Natural killer cell (primary cell): ENCODE results near the gene HOXD13. TPM values are rescaled to one million over a fixed set of nuclear protein-coding genes. Genes with fewer than 3 reads are reported as not detected.

Experiments
- ATAC-seq, 3 donors: fragments of 150-1000 bp in 2 of 3; fragments of 200-7000 bp in 1 of 3; cut with Tn5 transposase; 1 replicate in 1 of 3; 2 replicates in 2 of 3; pipeline ENCODE4 v1.10.0; 2021; ENCODE audit warnings: mild to moderate bottlenecking in 2 of 3, moderate library complexity in 2 of 3
- DNase-seq, 2 donors: peaks; one replicate each; pipeline versions ENCODE4 v3.0.0 to v3.0.0-alpha.2; 2013 to 2021; ENCODE audit warnings: mixed read lengths in 1 of 2
- H3K27ac ChIP-seq: one replicate; pipeline ENCODE4 v1.5.1; 2013; ENCODE audit warnings: mild to moderate bottlenecking, low read length
- H3K27me3 ChIP-seq: one replicate; pipeline ENCODE4 v1.6.1; 2013; ENCODE audit warnings: low read length; ENCODE audit not compliant: control insufficient read depth, insufficient read depth
- H3K36me3 ChIP-seq: one replicate; pipeline ENCODE4 v1.6.1; 2013; ENCODE audit warnings: low read length; ENCODE audit not compliant: control insufficient read depth, insufficient read depth
- H3K4me1 ChIP-seq: one replicate; pipeline ENCODE4 v1.6.1; 2013; ENCODE audit warnings: low read length; ENCODE audit not compliant: control insufficient read depth, insufficient read depth
- H3K4me3 ChIP-seq: one replicate; pipeline ENCODE4 v1.5.1; 2013; ENCODE audit warnings: low read length
- H3K9me3 ChIP-seq: one replicate; pipeline ENCODE4 v1.6.1; 2013; ENCODE audit warnings: low read length; ENCODE audit not compliant: control insufficient read depth, insufficient read depth
- H3K27ac Mint-ChIP-seq, 2 donors: one replicate each; pipeline ENCODE4 v1.8.0; 2022; ENCODE audit warnings: mild to moderate bottlenecking in 2 of 2, mixed read lengths in 2 of 2, moderate library complexity in 1 of 2
- H3K27me3 Mint-ChIP-seq, 2 donors: one replicate each; pipeline ENCODE4 v1.8.0; 2022; ENCODE audit warnings: low read depth in 2 of 2, mixed read lengths in 2 of 2
- H3K36me3 Mint-ChIP-seq: one replicate; pipeline ENCODE4 v1.8.0; 2022; ENCODE audit warnings: mixed read lengths
- H3K4me1 Mint-ChIP-seq, 2 donors: one replicate each; pipeline ENCODE4 v1.8.0; 2022; ENCODE audit warnings: mixed read lengths in 2 of 2
- H3K4me3 Mint-ChIP-seq: one replicate; pipeline ENCODE4 v1.8.0; 2022; ENCODE audit warnings: mild to moderate bottlenecking, moderate library complexity, mixed read lengths
- H3K9me3 Mint-ChIP-seq, 2 donors: one replicate each; pipeline ENCODE4 v1.8.0; 2022; ENCODE audit warnings: mixed read lengths in 2 of 2
- WGBS: methylation state at CpG from one replicate; pipeline ENCODE4 v1.1.7; 2013; ENCODE audit warnings: missing lambda C conversion rate; ENCODE audit not compliant: insufficient coverage; 5-methylcytosine and 5-hydroxymethylcytosine counted together
- intact Hi-C: fragments of 100-400 bp; cut with micrococcal nuclease; formaldehyde crosslinking; loops from one replicate; pipeline ENCODE4 v1.14.2; 2022
- total RNA-seq, 4 donors: library from RNA; stranded (reverse); fragments of 120-200 nt in 1 of 4; gene quantifications; one replicate each; pipeline versions ENCODE4 v1.2.3 to v1.2.4, GENCODE V29; 2013 to 2022
- TF ChIP-seq, protein P1 (sequence below): fragments of 200-600 bp; IDR thresholded peaks from one replicate; pipeline ENCODE4 v1.8.0; 2022; ENCODE audit warnings: antibody characterized with exemption

The HOXD13 gene
- total RNA-seq, 3 donors from 2014 or later (not counting 1 experiment from before 2014, with no cell fraction given): not detected

DNA sequence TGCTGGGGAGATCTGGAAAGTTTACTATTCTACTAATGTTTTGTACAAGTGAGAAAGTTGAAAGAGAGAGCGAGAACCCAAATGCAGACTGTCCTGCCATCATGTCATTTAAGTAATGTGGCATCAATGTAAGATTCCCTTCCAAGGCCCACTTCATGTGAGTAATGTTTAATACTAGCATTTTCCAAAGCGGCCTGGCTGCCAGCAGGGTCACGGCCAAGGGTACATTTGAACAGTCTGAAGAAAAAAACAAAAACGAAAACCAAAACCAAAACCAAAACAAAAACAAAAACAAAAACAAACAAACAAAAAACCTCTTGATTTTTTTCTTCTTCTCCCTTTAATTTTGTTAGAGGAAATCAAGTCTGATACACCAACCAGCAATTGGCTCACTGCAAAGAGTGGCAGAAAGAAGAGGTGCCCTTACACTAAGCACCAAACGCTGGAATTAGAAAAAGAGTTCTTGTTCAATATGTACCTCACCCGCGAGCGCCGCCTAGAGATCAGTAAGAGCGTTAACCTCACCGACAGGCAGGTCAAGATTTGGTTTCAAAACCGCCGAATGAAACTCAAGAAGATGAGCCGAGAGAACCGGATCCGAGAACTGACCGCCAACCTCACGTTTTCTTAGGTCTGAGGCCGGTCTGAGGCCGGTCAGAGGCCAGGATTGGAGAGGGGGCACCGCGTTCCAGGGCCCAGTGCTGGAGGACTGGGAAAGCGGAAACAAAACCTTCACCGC is 26.2 kb downstream of the HOXD13 start:
- intact Hi-C loops: no loop called here
- no peaks in the 10 kb centered on the region for H3K36me3 ChIP-seq
- DNase-seq: peak in 1 of 2 donors; percentile 49
- Mint-ChIP-seq H3K36me3 (peaks cover 14% of the 10 kb centered on the region), H3K27ac (no peak overlapping the region), H3K27me3 (peaks cover 67 to 72% of the 10 kb centered on the region in 2 donors), H3K9me3 (peaks cover 2% of the 10 kb centered on the region in 2 donors), H3K4me1 (peaks cover 9 to 11% of the 10 kb centered on the region in 2 donors), H3K4me3 (peak overlapping the region; percentile 28)
- H3K4me3 ChIP-seq: no peak overlapping the region
- H3K27ac ChIP-seq: no peak overlapping the region
- WGBS: 13% methylated on average over 24 of the region's 24 CpGs
- peaks cover 13% of the 10 kb centered on the region for H3K4me1 ChIP-seq
- H3K9me3 ChIP-seq: peaks cover 13% of the 10 kb centered on the region
- peaks cover 87% of the 10 kb centered on the region for H3K27me3 ChIP-seq
- TF ChIP-seq, protein P1, sequence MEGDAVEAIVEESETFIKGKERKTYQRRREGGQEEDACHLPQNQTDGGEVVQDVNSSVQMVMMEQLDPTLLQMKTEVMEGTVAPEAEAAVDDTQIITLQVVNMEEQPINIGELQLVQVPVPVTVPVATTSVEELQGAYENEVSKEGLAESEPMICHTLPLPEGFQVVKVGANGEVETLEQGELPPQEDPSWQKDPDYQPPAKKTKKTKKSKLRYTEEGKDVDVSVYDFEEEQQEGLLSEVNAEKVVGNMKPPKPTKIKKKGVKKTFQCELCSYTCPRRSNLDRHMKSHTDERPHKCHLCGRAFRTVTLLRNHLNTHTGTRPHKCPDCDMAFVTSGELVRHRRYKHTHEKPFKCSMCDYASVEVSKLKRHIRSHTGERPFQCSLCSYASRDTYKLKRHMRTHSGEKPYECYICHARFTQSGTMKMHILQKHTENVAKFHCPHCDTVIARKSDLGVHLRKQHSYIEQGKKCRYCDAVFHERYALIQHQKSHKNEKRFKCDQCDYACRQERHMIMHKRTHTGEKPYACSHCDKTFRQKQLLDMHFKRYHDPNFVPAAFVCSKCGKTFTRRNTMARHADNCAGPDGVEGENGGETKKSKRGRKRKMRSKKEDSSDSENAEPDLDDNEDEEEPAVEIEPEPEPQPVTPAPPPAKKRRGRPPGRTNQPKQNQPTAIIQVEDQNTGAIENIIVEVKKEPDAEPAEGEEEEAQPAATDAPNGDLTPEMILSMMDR: no peak
- ATAC-seq: no peak

DNA sequence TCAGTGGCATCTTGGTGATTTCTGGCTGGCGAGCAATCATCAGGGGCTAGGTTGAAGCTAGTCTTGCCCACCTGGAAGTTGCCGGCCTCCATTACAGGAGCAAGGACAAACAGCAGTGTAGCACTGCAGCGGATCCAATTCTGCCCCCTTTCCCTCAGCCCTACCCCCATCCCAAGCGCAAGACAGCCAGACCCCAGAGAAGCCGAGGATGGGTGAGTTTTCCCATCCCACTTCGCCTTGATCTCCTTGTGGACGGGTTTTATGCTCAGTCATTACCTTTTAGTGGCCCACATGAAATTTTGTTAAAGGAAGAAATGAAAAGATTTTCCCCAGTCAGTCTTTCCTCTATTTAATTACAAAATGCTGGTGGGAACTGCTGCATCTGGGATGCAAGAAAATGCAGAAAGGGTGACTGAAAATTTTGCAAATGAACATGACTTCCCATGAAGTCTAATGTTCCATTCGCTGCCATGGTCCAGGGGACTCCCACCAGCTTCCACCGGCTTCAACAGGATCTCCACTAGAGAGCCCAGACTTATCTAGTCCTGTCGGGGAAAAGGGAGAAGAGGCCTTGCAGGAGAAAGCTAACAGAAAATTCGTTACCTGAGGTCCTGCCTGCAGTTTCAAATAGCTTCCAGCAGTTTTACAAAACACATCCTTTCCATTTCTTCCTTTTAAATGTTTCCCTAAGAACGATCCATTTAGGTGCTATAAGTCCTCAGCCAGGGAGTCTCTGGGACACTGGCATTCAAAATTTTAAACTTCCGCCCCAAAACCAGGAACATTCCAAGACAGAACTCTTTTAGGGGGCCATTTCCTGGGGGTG is 28.1 kb downstream of the HOXD13 start:
- H3K4me1 ChIP-seq: peaks cover 13% of the 10 kb centered on the region
- peaks cover 13% of the 10 kb centered on the region for H3K9me3 ChIP-seq
- H3K4me3 ChIP-seq: no peak overlapping the region
- TF ChIP-seq, protein P1: no peak
- ATAC-seq (no peak), DNase-seq (no peak)
- Mint-ChIP-seq H3K27me3 (peaks cover 74 to 79% of the 10 kb centered on the region in 2 donors), H3K4me1 (peaks cover 9 to 11% of the 10 kb centered on the region in 2 donors), H3K4me3 (no peak overlapping the region), H3K9me3 (peaks cover 2% of the 10 kb centered on the region in 2 donors), H3K36me3 (peaks cover 14% of the 10 kb centered on the region), H3K27ac (no peak overlapping the region)
- intact Hi-C loops: loop anchor here (5.0 kb wide), 1 partner anchor 33 kb away; no protein-coding TSS in a partner anchor
- H3K27me3 ChIP-seq: peaks cover 87% of the 10 kb centered on the region
- H3K27ac ChIP-seq: no peak overlapping the region
- WGBS: 10% methylated on average over 10 of the region's 13 CpGs
- H3K36me3 ChIP-seq: no peaks in the 10 kb centered on the region

DNA sequence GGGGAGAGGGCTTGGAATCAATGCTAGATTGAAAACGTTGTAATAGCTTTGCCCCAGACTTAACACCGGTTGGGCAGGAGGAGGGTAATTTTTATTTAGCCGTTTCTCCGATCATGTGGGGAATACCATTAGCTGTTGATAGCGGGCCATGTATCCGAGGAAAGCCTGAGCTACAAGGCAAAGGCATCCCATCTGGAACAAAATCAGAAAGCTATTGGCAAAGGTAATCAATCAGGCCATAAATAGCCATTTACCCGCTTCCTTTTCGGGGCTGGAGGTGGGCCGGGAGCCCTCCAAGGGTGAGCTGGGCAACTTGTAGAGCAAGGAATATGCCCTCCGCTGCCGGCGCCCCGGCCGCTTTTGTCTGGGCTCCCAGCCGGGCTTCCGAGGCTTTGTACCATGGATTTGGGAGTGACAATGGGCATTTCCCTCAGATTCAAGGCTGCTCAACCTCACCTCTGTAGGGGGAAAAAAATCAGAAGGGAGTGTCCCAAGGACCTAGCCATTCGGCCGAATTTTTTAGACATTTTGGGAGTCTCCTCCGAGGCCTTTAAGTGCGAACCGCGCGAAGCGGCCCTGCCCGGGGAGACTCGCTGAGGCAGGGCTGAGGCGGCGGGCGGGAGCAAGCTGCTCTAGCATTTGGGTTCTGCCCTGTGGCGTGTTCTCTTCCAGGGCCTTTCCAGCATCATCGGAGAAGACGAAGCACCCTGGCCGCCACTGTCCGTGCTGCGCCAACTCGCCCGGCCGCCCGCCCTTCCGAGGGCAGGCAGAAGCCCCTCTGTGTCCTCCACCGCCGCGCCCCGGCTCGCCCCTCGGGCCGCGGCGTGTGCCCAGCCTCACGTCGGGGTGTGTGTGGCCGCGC is 28.9 kb downstream of the HOXD13 start:
- peaks cover 13% of the 10 kb centered on the region for H3K4me1 ChIP-seq
- no peak overlapping the region for H3K27ac Mint-ChIP-seq
- H3K9me3 Mint-ChIP-seq: peaks cover 2% of the 10 kb centered on the region in 2 donors
- no peak for DNase-seq
- ATAC-seq: no peak
- intact Hi-C loops: loop anchor here (5.0 kb wide), 1 partner anchor 34 kb away; no protein-coding TSS in a partner anchor
- H3K27me3 ChIP-seq: peaks cover 86% of the 10 kb centered on the region
- peaks cover 78 to 80% of the 10 kb centered on the region in 2 donors for H3K27me3 Mint-ChIP-seq
- H3K36me3 Mint-ChIP-seq: peaks cover 14% of the 10 kb centered on the region
- H3K9me3 ChIP-seq: peaks cover 13% of the 10 kb centered on the region
- no peak overlapping the region for H3K4me3 Mint-ChIP-seq
- WGBS: 14% methylated on average over 50 of the region's 53 CpGs
- no peak overlapping the region for H3K4me3 ChIP-seq
- no peaks in the 10 kb centered on the region for H3K36me3 ChIP-seq
- no peak overlapping the region for H3K27ac ChIP-seq
- peaks cover 9 to 11% of the 10 kb centered on the region in 2 donors for H3K4me1 Mint-ChIP-seq
- TF ChIP-seq, protein P1: no peak
